T-helper 2 cell treated with Interferon-gamma antibody and Interleukin-4, amounts not matched to agents 5 μg/mL and 100 μg/mL, for 36 hours (primary cell): ENCODE measurements around the gene PEPD.
A peak's percentile ranks its signal among the peaks of the same experiment; 100 is the strongest.

Experiments used
- DNase-seq: peaks from one replicate; pipeline ENCODE4 v3.0.0; 2021; ENCODE audit warnings: low spot score
- H3K27ac Mint-ChIP-seq: one replicate; pipeline ENCODE4 v1.8.0; 2021; ENCODE audit warnings: mild to moderate bottlenecking, mixed read lengths
- H3K27me3 Mint-ChIP-seq: one replicate; pipeline ENCODE4 v1.8.0; 2021; ENCODE audit warnings: low read depth, mixed read lengths
- H3K36me3 Mint-ChIP-seq: one replicate; pipeline ENCODE4 v1.8.0; 2021; ENCODE audit warnings: low read depth, mixed read lengths
- H3K4me1 Mint-ChIP-seq: one replicate; pipeline ENCODE4 v1.8.0; 2021; ENCODE audit warnings: low read depth, mixed read lengths
- H3K4me3 Mint-ChIP-seq: one replicate; pipeline ENCODE4 v1.8.0; 2022; ENCODE audit warnings: mild to moderate bottlenecking, moderate library complexity, mixed read lengths
- H3K9me3 Mint-ChIP-seq: one replicate; pipeline ENCODE4 v1.8.0; 2021; ENCODE audit warnings: mixed read lengths

The PEPD gene

DNA sequence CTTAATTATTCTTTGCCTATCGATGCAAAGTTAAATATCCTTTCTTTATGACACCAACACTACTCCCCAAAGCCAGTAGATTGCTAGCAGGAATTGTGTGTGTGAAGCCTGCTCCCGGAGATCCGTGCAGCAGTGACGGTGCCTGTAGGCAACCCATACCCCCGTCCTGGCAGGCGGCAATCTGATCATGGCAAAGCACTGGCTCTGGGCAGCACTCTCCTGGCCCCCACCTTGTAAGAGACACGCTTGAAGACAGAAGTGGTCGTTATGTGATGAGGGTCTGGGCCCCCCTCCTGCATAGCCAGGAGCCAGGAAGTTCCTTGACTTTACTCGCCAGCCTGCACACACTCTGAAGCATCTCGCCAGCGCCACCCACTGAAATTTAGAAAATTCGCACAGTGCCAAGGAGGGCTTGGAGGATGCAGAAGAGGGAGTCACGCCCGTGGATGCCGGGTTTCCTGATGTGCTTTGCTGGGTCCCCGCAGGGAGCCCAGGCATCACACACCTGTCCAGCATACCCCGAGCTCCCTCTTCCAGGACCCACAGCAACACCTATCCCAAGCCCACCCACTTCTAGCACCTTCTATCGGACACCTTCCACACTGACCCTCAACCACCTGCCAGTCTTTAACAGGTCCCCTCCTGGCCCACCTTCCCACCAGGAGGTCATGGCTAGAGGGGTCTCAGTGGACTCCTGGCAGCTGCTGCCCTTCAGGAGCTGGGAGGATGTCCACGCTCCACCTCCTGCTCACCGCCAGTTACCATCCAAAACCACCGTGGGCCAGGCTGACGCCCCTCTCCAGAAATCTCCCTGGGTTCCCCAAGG is 93.6 kb downstream of the PEPD start:
- Mint-ChIP-seq H3K4me3 (no peak overlapping the region), H3K27me3 (peaks cover 2% of the 10 kb centered on the region), H3K27ac (no peak overlapping the region), H3K4me1 (peaks cover 2% of the 10 kb centered on the region), H3K9me3 (no peaks in the 10 kb centered on the region), H3K36me3 (no peaks in the 10 kb centered on the region)
- DNase-seq: no peak

DNA sequence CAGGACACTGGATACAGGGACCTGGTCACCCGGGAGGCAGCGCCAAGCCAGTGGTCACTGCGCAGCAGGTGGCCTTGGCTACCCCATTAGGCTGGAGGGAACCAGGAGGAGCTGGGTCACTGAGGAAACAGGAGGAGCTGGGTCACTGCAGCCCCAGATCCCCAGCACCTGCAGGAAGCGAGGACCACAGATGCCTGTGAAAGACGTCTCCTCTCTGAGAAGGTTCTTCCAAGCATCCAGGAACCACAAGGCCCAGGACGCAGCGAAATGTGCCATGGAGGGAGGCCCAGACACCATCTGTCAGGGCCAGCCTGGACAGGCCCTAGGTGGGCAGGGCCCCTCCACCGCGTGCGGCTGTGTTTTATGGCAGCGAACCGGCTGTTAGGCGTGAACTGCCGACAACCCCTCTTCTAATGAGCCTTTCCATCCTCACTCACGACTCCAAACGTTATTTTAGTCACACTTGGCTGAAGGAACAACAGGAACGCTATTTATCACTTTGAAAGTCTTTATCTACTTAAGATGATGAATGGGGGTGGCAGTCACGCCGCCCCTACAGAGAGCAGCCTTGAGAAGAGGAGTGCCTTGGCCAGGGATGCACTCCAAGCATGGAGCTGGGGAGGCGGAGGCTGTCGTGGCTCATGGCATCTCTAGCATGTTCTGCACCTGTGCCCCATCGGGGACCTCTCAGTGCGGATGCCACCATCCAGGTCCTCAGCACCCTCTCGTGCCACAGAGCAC is 94.8 kb downstream of the PEPD start:
- Mint-ChIP-seq H3K9me3 (no peaks in the 10 kb centered on the region), H3K4me1 (peaks cover 2% of the 10 kb centered on the region)

GRCh38 chr19:33424181-33424580 is 97.4 kb downstream of the PEPD start:
- no peak overlapping the region for H3K4me3 Mint-ChIP-seq
- DNase-seq: no peak
- H3K9me3 Mint-ChIP-seq: no peaks in the 10 kb centered on the region
- no peaks in the 10 kb centered on the region for H3K27me3 Mint-ChIP-seq
- H3K27ac Mint-ChIP-seq: no peak overlapping the region
- no peaks in the 10 kb centered on the region for H3K4me1 Mint-ChIP-seq
- no peaks in the 10 kb centered on the region for H3K36me3 Mint-ChIP-seq

More for the DNA sequence above, 94.8 kb downstream of the PEPD start:
- Mint-ChIP-seq H3K27ac (no peak overlapping the region), H3K27me3 (peaks cover 2% of the 10 kb centered on the region), H3K4me3 (no peak overlapping the region), H3K36me3 (no peaks in the 10 kb centered on the region)
- no peak for DNase-seq

DNA sequence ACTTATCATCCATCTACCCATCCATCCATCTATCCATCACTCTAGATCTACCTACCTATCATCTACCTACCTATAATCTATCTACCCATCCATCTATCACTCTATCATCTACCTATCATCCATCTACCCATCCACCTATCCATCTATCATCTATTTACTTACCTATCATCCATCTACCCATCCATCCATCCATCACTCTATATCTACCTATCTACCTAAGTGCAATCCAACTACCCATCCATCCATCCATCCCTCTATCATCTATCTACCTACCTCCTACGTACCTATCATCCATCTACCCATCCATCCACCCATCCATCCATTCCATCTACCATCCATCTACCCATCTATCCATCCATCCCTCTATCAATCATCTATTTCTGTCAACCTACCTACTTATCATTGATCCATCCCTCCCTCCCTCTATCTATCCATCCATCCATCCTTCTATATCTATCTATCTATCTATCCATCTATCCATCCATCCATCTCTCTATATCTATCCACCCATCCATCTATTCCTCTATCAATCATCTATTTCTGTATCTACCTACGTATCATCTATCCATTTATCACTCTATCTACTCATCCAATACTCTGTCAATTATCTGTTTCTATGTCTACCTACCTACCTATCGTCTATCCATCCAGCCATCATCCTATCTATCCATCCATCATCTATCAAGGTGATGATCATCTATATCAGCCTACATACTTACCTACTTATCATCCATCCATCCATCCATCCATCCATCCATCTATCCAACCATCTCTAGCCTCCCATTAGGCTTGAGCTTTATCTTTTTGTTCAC is 99.0 kb downstream of the PEPD start:
- no peak for DNase-seq
- no peaks in the 10 kb centered on the region for H3K36me3 Mint-ChIP-seq
- H3K4me3 Mint-ChIP-seq: no peak overlapping the region

DNA sequence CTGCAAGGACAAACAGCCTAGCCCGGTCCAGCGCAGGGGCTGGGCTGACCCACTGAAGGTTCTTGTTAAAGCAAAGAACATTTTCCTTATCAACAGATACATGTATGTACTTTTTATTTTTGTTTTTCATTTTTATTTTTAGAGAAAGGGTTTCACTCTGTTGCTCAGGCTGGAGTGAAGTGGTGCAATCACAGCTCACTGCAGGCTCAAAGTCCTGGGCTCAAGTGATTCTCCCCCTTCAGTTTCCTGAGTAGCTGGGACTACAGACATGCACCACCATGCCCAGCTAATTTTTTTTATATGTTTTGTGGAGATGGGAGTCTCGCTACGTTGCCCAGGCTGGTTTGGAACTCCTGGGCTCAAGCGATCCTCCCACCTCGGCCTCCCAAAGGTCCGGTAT is 100.2 kb downstream of the PEPD start:
- peaks cover under 1% of the 10 kb centered on the region for H3K4me1 Mint-ChIP-seq
- no peak for DNase-seq
- H3K36me3 Mint-ChIP-seq: no peaks in the 10 kb centered on the region
- H3K9me3 Mint-ChIP-seq: no peaks in the 10 kb centered on the region
- H3K27ac Mint-ChIP-seq: no peak overlapping the region
- no peak overlapping the region for H3K4me3 Mint-ChIP-seq
- no peaks in the 10 kb centered on the region for H3K27me3 Mint-ChIP-seq

More for the DNA sequence above, 99.0 kb downstream of the PEPD start:
- H3K27me3 Mint-ChIP-seq: no peaks in the 10 kb centered on the region
- no peaks in the 10 kb centered on the region for H3K9me3 Mint-ChIP-seq
- no peaks in the 10 kb centered on the region for H3K4me1 Mint-ChIP-seq
- no peak overlapping the region for H3K27ac Mint-ChIP-seq

GRCh38 chr19:33420821-33421220 is 100.8 kb downstream of the PEPD start:
- Mint-ChIP-seq H3K9me3 (no peaks in the 10 kb centered on the region), H3K27ac (no peak overlapping the region), H3K36me3 (no peaks in the 10 kb centered on the region), H3K4me1 (peaks cover 1% of the 10 kb centered on the region), H3K4me3 (no peak overlapping the region), H3K27me3 (no peaks in the 10 kb centered on the region)
- no peak for DNase-seq

DNA sequence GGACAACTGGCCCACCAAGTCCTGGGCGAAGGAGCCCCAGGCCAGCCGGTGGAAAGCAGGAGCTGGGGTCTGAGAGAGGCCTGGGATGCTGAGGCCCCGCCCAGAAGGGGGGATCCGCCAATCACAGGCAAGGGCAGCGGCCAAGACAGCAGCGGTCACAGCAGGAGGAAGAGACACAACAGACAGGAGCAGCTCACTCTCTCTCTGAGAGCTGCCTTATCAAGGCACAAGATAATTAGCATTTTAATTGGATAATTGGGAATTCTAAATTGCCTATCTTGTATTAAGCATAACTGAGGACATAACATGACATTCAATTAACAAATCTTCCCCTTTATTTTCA is 101.8 kb downstream of the PEPD start:
- H3K27ac Mint-ChIP-seq: no peak overlapping the region
- no peaks in the 10 kb centered on the region for H3K9me3 Mint-ChIP-seq
- no peaks in the 10 kb centered on the region for H3K36me3 Mint-ChIP-seq
- H3K4me1 Mint-ChIP-seq: peaks cover 1% of the 10 kb centered on the region
- H3K4me3 Mint-ChIP-seq: no peak overlapping the region
- no peak for DNase-seq
- no peaks in the 10 kb centered on the region for H3K27me3 Mint-ChIP-seq

DNA sequence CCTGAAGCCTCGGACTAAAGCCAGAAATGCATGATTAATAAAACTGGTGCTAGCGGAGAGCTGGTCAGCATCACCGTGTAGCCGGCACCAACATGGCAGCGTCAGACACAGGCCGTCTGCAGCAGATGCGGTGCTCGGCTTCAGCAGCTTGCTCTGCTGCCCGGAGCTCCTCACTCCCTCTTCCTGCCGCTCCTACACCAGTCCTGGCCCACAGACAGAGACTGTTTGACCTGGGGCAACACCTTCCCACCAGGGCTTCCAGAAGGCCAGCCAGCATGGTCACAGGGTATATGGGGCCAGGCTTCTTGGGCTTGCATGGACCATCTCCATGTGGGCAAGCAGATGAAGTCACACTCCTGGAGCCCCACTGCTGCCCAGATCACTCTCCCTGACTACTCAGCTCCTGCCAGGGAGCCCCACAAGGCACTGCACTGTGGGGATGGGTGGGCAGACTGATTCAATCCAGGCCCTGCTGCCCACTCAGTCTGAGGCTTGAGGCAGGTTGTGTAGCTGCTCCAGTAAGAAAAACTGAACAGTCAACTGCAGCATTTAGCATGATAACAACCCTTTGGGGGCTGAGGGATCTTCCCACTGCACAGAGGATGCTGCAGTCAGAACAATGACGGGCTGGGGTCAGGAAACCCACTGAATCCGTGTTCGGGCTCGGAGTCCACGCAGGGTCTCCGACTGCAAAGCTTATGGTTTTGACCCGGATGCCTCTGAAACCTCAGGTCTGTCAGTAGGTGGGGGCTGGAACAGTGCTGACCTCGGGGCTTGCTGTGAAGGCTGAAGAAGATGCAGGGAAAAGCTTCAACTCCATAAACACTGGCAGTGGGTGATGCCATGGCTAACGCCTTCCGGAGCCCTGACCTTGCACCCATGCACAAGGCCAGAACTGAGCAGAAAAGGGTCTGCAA is 102.5 kb downstream of the PEPD start:
- no peaks in the 10 kb centered on the region for H3K36me3 Mint-ChIP-seq
- no peak overlapping the region for H3K4me3 Mint-ChIP-seq
- H3K27ac Mint-ChIP-seq: no peak overlapping the region
- H3K27me3 Mint-ChIP-seq: no peaks in the 10 kb centered on the region
- no peaks in the 10 kb centered on the region for H3K9me3 Mint-ChIP-seq
- no peak for DNase-seq
- H3K4me1 Mint-ChIP-seq: peaks cover 1% of the 10 kb centered on the region

DNA sequence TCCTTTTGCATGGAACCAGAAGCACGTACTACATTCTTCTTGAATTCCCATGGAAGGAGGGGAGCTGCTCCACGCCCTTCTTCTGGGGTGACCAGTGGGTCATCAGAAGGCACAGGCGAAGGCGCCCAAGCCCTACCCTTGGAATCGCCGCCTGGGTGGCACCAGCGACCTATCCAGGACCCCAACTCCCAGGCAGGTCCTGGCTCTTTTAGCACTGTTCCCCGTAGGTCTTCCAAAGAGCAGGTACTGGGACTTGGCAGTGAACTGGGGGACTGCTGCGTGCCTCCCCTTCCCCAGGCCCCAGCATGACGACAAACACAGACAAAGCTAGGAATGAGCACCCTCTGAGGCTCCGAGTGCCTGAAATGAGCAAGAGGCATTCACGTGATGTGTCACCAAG is 103.1 kb downstream of the PEPD start:
- Mint-ChIP-seq H3K4me1 (peaks cover 1% of the 10 kb centered on the region), H3K27ac (no peak overlapping the region), H3K4me3 (no peak overlapping the region), H3K27me3 (no peaks in the 10 kb centered on the region), H3K36me3 (no peaks in the 10 kb centered on the region), H3K9me3 (no peaks in the 10 kb centered on the region)
- DNase-seq: no peak

GRCh38 chr19:33417751-33418150 is 103.8 kb downstream of the PEPD start:
- DNase-seq: no peak

GRCh38 chr19:33416307-33417215 is 105.0 kb downstream of the PEPD start:
- Mint-ChIP-seq H3K4me3 (peak overlapping the region; percentile 54), H3K4me1 (peaks cover 1% of the 10 kb centered on the region), H3K27me3 (no peaks in the 10 kb centered on the region), H3K27ac (no peak overlapping the region), H3K9me3 (no peaks in the 10 kb centered on the region), H3K36me3 (no peaks in the 10 kb centered on the region)
- DNase-seq: peak; percentile 48

More at GRCh38 chr19:33417751-33418150, 103.8 kb downstream of the PEPD start:
- H3K27ac Mint-ChIP-seq: no peak overlapping the region
- no peaks in the 10 kb centered on the region for H3K9me3 Mint-ChIP-seq
- no peak overlapping the region for H3K4me3 Mint-ChIP-seq
- peaks cover 1% of the 10 kb centered on the region for H3K4me1 Mint-ChIP-seq
- H3K27me3 Mint-ChIP-seq: no peaks in the 10 kb centered on the region
- no peaks in the 10 kb centered on the region for H3K36me3 Mint-ChIP-seq

GRCh38 chr19:33414667-33415605 is 106.7 kb downstream of the PEPD start:
- H3K27ac Mint-ChIP-seq: no peak overlapping the region
- no peak overlapping the region for H3K4me3 Mint-ChIP-seq
- no peaks in the 10 kb centered on the region for H3K36me3 Mint-ChIP-seq
- peaks cover 1% of the 10 kb centered on the region for H3K4me1 Mint-ChIP-seq
- no peak for DNase-seq
- no peaks in the 10 kb centered on the region for H3K27me3 Mint-ChIP-seq
- H3K9me3 Mint-ChIP-seq: no peaks in the 10 kb centered on the region
